GM19395 (cell line): ENCODE data around the gene STEAP1B.
"Not testable (repeated sequence)": the region's sequence is repeated elsewhere in the genome, so short reads cannot be mapped to it uniquely, and the experiment has no call there.

ENCODE experiments used
- ATAC-seq: cut with Tn5 transposase; IDR thresholded peaks from one replicate; pipeline ENCODE4 v1.9.1; 2021; ENCODE audit warnings: mild to moderate bottlenecking, moderate library complexity; ENCODE audit not compliant: unreplicated experiment

STEAP1B gene

DNA sequence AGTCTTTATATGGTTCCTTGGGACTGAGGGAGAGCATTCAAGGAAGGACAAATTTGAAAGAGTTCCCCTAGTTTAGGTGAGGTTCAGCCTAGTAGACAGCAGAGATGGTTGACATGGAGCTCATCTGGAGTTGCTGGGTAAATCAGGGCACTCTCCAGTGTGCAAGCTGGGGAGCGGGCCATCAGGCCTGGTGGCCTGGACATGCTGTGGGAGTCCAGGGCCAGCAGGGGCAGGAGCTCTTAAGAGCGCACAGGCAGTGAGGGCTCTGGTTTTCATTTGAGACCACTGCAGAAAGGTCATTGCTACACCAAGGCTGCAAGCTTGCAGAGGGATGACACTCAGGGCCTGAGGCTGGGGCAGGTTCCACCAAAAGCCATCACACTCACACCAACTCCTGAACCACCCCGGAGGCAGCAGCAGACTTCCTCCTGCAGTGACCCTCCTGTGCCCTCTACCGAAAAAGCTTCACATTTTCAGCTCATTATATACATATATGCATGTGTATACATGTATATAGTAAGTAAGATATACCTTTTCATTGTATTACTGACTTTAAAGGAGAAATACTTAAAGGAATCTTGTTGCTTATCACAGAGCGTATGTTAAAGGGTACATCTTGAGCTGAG lies 39.5 kb downstream of the STEAP1B start:
- ATAC-seq, result no peak

DNA sequence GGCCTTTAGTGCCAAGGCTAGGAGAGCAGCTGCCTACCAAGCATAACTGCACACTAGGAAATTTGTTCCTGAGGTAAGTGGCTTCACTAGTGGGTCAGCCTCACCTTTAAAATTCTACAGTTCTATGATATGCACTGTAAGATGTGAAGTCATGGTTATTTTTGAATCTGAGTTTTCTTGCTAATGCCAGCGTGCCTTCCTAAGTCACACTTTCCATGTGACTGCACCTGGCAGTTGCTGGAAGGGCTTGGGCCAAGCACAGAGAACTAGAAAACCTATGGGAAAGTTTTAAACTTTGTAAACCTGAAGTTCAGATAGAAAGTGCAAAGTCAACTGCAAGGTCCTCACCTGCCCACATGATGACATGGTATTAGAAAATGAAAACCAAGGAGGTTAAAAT lies 42.5 kb downstream of the STEAP1B start:
- ATAC-seq, result no peak

DNA sequence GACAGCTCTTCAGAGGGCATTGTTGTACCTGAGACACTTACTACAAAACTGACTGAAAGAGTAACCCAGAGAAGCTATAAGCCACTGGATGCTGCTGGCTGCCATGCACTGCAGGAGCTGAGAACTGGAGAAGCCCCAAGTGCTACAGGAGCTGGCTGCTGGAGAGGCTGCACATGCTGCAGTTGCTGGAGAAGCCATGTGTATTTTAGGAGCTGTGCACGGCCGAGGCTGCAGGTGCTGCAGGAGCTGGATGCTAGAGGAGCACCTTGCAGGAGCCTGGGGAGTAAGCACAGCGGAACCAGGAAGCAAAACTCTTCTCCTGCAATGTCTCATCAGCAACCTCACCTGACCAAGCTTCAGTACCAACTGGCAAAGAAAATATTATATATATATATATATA lies 45.5 kb downstream of the STEAP1B start:
- no peak for ATAC-seq

DNA sequence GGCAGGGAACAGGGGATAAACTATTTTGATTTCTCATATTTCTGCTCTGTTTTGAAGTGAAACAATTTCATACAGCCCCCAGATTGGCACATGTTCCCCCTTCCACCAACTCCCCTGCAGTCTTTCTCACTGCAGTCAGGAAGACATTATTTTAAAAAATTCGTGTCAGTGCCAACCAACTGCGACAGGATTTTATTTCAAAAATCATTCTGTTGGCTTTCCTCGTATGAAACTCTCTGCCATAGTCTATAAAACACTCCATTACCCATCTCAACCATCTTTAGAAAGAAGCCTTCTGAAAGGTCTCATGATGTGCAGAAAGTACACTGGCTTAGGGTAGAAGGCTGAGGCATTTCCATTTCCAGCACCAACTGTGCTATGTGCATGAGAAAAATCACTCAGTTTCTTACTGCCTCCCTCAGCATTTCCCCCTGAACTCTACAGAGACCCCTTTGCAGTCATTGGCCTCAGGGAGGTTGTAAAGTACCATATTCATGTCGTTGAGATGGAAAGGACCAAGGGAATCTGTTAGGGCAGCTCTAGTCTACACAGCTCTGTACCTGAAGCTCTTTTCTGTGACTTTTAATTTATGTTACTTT lies 46.9 kb downstream of the STEAP1B start:
- ATAC-seq, result no peak

DNA sequence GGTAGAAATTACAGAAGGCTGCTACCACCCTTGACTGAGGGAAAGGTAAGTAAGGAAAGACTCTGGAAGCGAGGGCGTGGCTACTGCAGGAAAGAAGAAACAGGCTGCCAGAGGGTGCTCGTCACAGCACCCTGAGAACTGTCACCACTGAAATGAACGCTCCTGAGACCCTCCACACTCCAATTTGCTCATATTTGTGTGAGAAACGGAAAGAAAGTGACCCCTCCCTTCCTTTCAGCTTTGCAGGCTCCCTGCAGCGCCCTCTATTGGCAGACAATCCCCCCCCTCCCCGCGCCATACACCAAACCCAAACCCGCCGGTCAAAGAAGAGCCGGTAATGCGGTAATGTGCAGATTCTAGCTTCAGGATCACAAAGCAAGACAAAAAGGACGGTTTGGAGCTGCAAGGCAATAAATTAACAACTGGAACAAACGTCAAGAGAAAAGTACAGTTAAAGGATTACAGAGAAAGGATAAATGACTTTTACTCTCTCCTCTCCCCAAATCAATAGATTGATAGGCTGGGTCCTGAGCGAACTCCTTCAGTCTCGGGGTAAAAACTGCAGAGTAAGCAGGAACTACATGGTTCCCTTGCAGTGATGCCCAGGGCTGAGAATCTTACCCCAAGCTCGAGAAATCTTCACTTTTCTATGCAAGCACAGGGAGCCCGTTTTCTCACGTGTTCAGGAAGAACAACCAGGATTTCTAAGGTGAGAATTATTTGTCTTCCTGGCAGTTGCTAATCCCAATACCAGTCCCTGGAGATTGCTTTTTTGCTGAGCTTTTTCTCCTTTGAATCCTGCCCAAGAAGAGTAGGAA lies 47.6 kb downstream of the STEAP1B start:
- ATAC-seq, result no peak

DNA sequence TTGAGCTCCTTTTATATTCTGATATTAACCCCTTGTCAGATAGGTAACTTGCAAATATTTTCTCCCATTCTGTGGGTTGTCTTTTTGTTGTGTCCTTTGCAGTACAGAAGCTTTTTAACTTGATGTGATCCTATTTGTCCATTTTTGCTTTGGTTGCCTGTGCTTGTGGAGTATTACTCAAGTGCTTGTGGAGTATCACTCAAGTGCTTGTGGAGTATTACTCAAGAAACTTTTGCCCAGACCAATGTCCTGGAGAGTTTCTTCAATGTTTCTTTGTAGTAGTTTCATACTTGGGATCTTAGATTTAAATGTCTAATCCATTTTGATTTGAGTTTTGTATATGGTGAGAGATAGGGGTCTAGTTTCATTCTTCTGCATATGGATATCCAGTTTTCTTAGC lies 50.0 kb downstream of the STEAP1B start:
- ATAC-seq, result not testable (repeated sequence)

DNA sequence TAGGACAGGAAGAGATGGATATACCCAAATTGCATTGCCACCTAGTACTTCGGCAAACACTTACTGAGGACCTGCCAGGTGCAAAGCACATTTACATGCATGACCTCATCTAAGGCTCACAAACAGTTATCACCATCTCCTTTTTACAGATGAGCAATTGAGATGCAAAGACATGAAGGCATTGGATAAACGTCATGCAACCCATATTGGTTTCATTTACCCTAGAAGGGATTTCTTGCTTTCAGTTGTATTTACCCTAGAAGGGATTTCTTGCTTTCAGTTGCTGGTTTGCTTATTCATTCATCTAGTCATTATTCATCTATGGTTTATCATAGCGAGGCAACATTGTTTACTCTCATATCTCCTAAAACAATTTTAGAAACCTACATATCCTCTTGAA lies 52.2 kb downstream of the STEAP1B start:
- peak; percentile 81 for ATAC-seq

DNA sequence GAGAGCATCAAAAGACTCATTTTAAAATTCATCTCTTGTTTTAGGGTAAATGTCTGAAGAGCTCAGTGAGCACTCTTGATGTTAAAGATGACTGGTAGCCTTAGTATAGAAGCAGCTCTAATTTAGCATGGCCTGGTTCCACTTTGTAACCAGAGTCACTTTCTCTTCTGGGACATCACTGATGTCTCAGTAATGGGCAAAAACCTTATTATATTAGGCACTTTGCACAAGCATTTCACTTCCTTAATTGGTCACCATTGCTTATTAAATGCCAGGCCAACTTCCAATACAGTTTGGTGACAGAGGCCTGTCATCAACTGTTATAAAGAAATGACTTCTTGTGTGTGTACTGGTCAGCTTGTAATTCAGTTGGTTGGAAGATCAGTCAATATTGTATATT lies 53.0 kb downstream of the STEAP1B start:
- ATAC-seq, result no peak

DNA sequence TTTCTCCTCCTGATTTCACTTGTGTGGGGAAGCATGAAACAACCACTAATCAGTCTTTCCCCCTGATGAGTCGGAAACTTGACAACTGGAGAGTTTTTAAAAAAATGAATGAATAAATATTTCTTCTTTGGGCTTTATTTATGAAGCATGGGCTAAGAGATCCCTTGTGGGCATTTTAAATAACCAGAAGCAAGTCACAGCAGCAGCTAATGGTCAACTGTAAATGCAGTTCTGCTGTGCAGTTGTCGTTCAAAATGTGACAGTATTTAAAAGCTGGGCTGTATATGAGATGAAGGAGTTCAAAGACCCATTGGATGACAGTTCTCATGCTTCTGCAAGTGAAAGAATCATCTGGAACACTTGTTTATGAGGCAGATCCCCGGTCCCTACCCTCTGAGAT lies 54.1 kb downstream of the STEAP1B start:
- no peak for ATAC-seq

DNA sequence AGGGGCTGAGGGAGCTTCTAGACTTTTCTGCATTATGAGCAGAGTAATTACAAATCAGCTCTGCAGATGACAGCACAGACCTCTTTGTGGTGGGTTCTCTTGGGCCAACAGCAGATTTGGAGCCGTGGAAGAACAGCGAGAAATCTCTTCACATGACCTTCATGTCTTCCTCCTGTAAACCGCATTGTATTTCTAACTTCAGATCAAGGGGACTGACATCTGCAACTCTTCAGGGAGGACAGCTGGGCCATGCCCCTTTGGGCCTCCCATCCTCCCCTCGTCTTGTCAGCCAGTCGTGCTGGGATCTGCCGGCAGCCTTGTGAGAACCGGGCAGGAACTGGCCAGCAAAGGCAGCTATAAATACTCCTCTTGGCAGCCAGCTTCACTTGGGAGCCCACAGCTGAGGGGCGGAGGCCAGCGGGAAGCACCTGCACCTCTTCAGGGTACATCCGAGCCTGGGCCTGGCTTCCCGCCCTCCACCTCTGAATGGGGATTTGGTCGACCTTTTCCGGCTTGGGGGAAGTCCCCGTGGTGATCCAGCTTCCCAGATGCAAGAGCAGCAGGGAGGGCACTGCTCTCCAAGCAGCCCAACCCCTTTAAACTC lies 54.7 kb downstream of the STEAP1B start:
- peak; percentile 51 for ATAC-seq

DNA sequence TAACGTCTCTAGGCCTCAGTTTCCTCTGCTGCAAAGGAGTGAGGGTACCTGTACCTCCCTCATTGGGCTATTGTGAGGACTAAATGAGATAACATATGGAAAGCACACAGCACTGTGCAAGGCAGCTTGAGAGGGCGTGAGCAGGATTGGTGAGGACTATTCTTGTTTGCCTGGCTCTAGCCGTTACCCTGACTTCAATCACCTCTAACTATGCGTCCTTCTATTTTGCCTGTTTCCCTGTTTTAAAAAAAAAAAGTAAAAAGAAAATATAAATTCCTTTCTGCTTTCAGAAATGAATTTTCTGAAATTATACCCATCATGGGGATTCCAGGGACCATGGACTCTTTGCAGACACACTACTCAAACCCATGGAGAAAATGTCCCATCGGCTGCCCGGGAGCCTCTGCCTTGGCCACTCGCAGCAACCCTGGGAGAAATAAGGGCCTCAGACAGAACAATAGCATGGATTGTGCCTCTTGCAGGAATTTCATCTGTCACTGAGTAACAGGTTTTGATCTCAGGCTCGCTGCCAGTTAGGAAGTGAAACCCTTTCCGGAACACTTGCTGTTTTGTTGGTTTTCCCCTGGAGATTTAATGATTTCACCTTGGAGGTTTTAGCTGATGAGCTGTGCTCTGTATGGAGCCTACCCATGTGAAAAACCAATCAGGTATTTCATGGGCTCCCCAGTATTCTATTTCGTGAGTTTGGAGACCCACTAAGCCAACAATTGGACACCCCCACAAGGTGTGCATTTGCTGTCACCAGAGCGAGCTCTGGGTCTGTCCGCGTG lies 55.6 kb downstream of the STEAP1B start:
- ATAC-seq, result no peak

DNA sequence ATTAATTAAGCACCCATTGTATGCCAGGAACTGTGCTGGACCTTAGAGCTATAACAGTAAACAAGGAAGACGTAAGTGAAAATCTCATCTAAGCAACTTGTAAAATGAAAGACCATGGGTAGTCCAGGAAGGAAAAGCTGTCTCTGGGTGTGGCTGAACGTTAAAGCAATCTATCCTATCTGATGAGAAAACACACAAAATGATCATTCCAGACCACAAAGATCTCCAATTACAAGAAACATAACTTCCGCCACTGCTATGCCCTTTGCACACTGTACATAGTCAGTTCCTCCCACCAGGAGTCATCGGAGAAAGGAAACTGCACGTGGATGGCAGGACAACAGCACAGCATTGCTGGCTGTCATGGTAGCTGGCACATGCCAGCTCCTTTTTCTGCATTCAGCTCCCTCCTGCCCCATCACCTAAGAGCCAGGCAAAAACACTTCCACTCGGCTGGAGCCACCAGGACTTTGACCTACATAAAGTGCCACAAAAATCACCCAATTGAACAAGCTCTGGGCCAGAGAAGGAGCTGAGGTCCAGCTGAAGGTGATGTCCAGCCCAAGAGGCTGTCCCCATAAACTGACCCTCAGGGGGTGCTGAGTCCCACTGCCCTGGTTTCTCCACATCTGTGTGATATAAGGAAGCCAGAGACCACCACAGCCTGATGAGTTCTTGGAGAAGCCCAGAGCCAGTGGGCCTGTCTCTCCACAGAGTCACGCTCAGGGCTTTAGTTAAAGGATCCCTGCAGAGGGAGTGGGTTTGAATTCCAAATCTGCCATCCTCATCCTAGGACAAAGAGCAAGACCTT lies 56.4 kb downstream of the STEAP1B start:
- no peak for ATAC-seq

DNA sequence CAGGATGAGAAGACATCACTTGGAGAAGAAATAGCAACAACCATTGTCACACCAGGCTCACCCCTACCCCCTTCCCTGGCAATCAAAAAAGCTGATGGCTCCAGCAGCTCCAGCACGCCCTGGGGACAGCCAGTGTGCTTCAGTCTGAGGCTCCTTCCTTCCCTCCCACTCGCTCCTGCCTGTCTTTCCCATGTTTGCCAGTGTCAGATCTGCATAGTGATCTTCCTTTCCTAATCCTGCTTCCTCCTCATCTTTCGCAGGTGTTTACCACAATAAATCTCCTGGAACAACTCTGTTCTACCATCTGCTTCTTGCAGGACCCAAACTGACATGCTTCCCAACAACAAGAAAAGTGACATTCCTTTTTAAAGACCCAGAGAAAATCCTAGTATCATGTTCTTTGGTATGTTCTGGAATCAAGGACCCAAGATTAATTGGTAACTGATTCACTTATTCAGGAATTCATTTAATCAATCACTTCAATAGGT lies 57.1 kb downstream of the STEAP1B start:
- no peak for ATAC-seq

DNA sequence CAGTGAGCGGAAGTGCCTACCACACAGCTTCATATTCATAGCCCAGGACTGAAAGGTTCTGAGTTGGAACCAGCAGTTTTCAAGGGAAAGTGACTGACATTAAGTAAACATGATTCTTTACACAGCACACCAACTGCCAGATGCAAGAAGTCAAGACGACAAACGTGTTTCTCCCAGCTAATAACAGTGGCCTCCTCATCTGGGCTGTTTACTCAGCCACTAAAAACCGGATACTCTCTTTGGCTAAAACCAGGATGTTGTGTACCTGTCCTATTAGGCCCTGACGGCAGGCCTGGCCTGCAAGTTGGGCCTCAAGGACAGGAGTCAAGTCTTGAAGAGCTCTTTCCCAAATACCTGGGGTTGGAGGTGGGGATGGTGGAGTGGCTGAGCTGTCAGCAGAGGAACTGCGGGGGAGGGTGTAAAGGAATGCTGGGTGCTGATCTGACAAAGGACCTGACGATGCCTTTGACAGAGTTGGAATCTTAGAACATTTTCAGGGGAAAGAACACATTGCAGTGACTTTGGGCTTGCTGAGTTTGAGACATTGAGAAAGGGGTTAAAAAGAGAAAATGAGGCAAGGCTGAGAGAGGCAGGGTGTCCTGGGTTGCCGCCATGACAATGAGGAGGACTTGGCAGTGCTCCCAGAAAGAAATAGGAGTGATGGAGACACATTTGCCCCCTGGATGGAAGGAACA lies 57.7 kb downstream of the STEAP1B start:
- no peak for ATAC-seq

DNA sequence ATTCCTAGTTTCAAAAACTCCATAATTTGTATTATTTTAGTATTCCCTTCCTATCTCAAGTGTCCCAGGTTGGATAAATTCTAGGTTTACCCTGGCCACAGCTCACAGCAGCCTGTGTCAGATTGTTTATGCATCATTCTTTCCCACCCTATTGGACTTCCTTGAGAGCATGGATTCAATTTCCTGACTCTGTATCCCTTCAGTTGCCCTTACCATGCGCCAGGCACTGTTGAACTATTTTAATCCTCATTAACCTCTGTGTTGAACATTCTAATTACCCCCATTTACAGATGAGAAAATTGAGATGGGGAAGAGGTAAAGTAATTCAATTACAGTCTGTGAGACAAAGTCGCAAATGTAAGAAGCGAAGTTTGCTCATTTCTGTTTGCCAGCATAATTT lies 58.8 kb downstream of the STEAP1B start:
- no peak for ATAC-seq

DNA sequence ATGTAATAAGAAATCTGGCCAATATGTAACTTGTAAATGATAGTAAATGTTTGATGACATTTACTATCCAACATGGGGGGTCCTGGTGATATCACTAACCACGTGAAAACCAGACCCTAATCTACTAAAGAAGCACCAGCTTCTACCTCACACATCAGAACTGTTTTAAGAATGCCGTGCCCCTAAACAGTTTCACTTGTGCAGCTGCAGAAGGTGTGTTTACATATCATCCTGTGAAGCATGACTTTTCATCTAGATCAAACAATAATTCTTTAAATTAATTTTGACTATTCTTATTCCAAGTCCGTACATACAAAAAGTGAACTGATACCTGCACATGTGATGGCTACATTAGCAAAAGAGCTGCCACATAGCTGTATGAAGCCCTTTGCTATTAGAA lies 61.0 kb downstream of the STEAP1B start:
- peak; percentile 56 for ATAC-seq

DNA sequence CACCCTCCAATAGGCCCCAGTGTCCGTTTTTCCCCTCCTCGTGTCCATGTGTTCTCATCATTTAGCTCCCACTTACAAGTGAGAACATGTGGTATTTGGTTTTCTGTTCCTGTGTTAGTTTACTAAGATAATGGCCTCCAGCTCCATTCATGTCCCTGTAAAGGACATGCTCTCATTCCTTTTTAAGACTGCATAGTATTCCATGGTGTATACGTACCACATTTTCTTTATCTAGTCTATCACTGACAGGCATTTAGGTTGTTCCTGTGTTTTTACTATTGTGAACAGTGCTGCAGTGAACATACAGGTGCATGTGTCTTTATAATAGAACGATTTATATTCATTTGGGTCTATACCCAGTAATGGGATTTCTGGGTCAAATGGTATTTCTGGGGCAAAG lies 63.4 kb downstream of the STEAP1B start:
- not testable (repeated sequence) for ATAC-seq

DNA sequence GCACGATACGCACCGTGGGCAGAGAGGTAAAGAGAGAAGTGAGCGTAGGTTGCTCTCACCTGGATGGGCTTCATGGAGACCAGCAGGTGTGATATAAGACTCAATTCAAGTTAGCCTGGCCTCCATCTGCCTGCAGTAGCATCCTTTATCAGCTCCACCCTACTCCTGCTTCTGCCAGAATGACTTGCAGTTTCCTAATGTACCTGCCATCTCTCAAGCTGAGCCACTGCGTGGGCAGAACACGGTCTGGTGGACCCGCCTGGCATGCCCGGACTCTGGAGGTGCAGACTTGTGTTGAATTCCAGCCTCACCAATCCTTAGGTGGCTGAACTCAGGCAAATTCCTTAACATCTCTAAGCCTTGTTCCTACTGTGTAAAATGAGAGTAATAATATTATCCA lies 64.3 kb downstream of the STEAP1B start:
- ATAC-seq, result peak; percentile 1

DNA sequence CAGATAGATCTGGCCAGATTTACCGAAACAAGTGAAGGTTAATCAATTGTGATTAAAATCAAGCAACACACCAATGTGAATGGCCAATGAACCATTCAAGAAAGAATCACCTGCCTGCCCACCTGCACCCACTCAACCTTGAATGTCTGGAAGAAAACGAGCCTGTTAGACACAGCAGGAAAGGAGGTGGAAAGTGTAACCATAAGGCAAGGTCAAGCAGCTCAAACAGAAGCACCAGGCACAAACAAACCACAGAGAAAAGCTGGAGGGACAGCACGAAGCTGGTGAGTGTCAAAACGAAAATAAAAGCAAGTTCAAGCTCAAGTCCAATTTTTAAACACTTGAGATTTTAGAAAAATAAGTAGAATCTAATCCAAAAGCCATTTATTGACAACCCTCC lies 64.9 kb downstream of the STEAP1B start:
- ATAC-seq, result peak; percentile 86
